H9 (cell line): ENCODE data around the gene TRMT2A. TPM values are rescaled to one million over a fixed set of nuclear protein-coding genes. Genes with fewer than 3 reads are reported as not detected.

ENCODE experiments used
- DNase-seq: peaks from one replicate; pipeline ENCODE4 v3.0.0-alpha.2; 2017
- H2AFZ ChIP-seq: one replicate; pipeline ENCODE4 v1.6.1; 2013; ENCODE audit warnings: mild to moderate bottlenecking, low read length, control low read depth, moderate library complexity
- H2AK5ac ChIP-seq: 2 replicates; pipeline ENCODE4 v1.6.1; 2013; ENCODE audit warnings: low read length, control low read depth, mixed read lengths; ENCODE audit not compliant: insufficient read length
- H2BK120ac ChIP-seq: one replicate; pipeline ENCODE4 v1.6.1; 2013; ENCODE audit warnings: low read depth, mild to moderate bottlenecking, low read length, control low read depth, inconsistent platforms; ENCODE audit not compliant: poor library complexity, severe bottlenecking
- H2BK12ac ChIP-seq: 2 replicates; pipeline ENCODE4 v1.6.1; 2013; ENCODE audit warnings: low read length, control low read depth, mixed read lengths, low read depth; ENCODE audit not compliant: insufficient read length
- H2BK15ac ChIP-seq: 2 replicates; pipeline ENCODE4 v1.6.1; 2013; ENCODE audit warnings: low read depth, low read length, control low read depth
- H2BK20ac ChIP-seq: one replicate; pipeline ENCODE4 v1.6.1; 2013; ENCODE audit warnings: low read depth, mild to moderate bottlenecking, low read length, control low read depth, inconsistent platforms; ENCODE audit not compliant: poor library complexity, severe bottlenecking
- H2BK5ac ChIP-seq: 2 replicates; pipeline ENCODE4 v1.6.1; 2013; ENCODE audit warnings: low read length, control low read depth, mixed read lengths; ENCODE audit not compliant: insufficient read length
- H3K14ac ChIP-seq: 2 replicates; pipeline ENCODE4 v1.6.1; 2013; ENCODE audit warnings: low read length, control low read depth; ENCODE audit not compliant: insufficient read depth
- H3K18ac ChIP-seq: 2 replicates; pipeline ENCODE4 v1.6.1; 2013; ENCODE audit warnings: low read depth, mild to moderate bottlenecking, mixed read lengths, low read length, control low read depth; ENCODE audit not compliant: insufficient read length
- H3K23ac ChIP-seq: 2 replicates; pipeline ENCODE4 v1.6.1; 2013; ENCODE audit warnings: low read length, control low read depth, mixed read lengths, low read depth; ENCODE audit not compliant: insufficient read length
- H3K23me2 ChIP-seq: 2 replicates; pipeline ENCODE4 v1.6.1; 2013; ENCODE audit warnings: low read depth, mild to moderate bottlenecking, mixed read lengths, low read length, control low read depth; ENCODE audit not compliant: insufficient read length, poor library complexity, severe bottlenecking
- H3K27ac ChIP-seq: 2 replicates; pipeline ENCODE4 v1.5.1; 2013; ENCODE audit warnings: low read length, control low read depth, mixed read lengths, low read depth; ENCODE audit not compliant: insufficient read length
- H3K27me3 ChIP-seq: 2 replicates; pipeline ENCODE4 v1.6.1; 2013; ENCODE audit warnings: low read length, control low read depth, inconsistent platforms; ENCODE audit not compliant: insufficient read depth
- H3K4ac ChIP-seq: 2 replicates; pipeline ENCODE4 v1.6.1; 2013; ENCODE audit warnings: low read depth, mild to moderate bottlenecking, control low read depth, inconsistent platforms, low read length, moderate library complexity
- H3K4me1 ChIP-seq: 2 replicates; pipeline ENCODE4 v1.6.1; 2013; ENCODE audit warnings: low read length, control low read depth, inconsistent platforms; ENCODE audit not compliant: insufficient read depth
- H3K4me2 ChIP-seq: 2 replicates; pipeline ENCODE4 v1.6.1; 2013; ENCODE audit warnings: low read length, control low read depth, mixed read lengths; ENCODE audit not compliant: insufficient read length, insufficient read depth
- H3K56ac ChIP-seq: 2 replicates; pipeline ENCODE4 v1.6.1; 2013; ENCODE audit warnings: low read depth, mild to moderate bottlenecking, mixed read lengths, low read length, control low read depth; ENCODE audit not compliant: insufficient read length
- H3K79me1 ChIP-seq: 2 replicates; pipeline ENCODE4 v1.6.1; 2013; ENCODE audit warnings: low read depth, mild to moderate bottlenecking, moderate library complexity, low read length, control low read depth, inconsistent platforms; ENCODE audit not compliant: insufficient read depth, poor library complexity, severe bottlenecking
- H3K79me2 ChIP-seq: 2 replicates; pipeline ENCODE4 v1.6.1; 2013; ENCODE audit warnings: low read length, control low read depth, inconsistent platforms; ENCODE audit not compliant: insufficient read depth
- H3K9ac ChIP-seq: 2 replicates; pipeline ENCODE4 v1.6.1; 2013; ENCODE audit warnings: low read length, control low read depth, mixed read lengths; ENCODE audit not compliant: insufficient read length; ENCODE audit errors: extremely low read depth
- H3K9me3 ChIP-seq: one replicate; pipeline ENCODE4 v1.6.1; 2013; ENCODE audit warnings: low read depth, low read length, inconsistent platforms; ENCODE audit not compliant: control insufficient read depth
- H3T11ph ChIP-seq: one replicate; pipeline ENCODE4 v1.6.1; 2013; ENCODE audit warnings: mild to moderate bottlenecking, low read length, control low read depth, inconsistent platforms
- H4K20me1 ChIP-seq: one replicate; pipeline ENCODE4 v1.6.1; 2013; ENCODE audit not compliant: control insufficient read depth, insufficient read length, insufficient read depth
- H4K5ac ChIP-seq: 2 replicates; pipeline ENCODE4 v1.6.1; 2013; ENCODE audit warnings: low read depth, mild to moderate bottlenecking, mixed read lengths, low read length, control low read depth; ENCODE audit not compliant: insufficient read length
- H4K8ac ChIP-seq: replicated peaks from 2 replicates; pipeline ENCODE4 v1.6.1; 2013; ENCODE audit warnings: low read length, control low read depth, mixed read lengths, low read depth; ENCODE audit not compliant: insufficient read length
- H4K91ac ChIP-seq: 2 replicates; pipeline ENCODE4 v1.6.1; 2013; ENCODE audit warnings: low read depth, mild to moderate bottlenecking, moderate library complexity, mixed read lengths, low read length, control low read depth; ENCODE audit not compliant: insufficient read length
- H3K27ac Mint-ChIP-seq, 3 experiments: 2 replicates in 2 of 3; 3 replicates in 1 of 3; pipeline ENCODE4 v1.8.0; 2020 to 2021; ENCODE audit warnings: mixed read lengths in 3 of 3, mild to moderate bottlenecking in 1 of 3, moderate library complexity in 1 of 3
- H3K27me3 Mint-ChIP-seq: 2 replicates; pipeline ENCODE4 v1.8.0; 2021; ENCODE audit warnings: low read depth, mild to moderate bottlenecking, moderate library complexity, mixed read lengths
- H3K36me3 Mint-ChIP-seq, 3 experiments: 2 replicates in 2 of 3; 3 replicates in 1 of 3; pipeline ENCODE4 v1.8.0; 2020 to 2021; ENCODE audit warnings: low read depth in 3 of 3, mixed read lengths in 3 of 3; ENCODE audit not compliant: insufficient read depth in 1 of 3
- H3K4me1 Mint-ChIP-seq, 2 experiments: 2 replicates each; pipeline ENCODE4 v1.8.0; 2020; ENCODE audit warnings: mixed read lengths in 2 of 2
- H3K4me3 Mint-ChIP-seq, 2 experiments: 2 replicates in 1 of 2; 3 replicates in 1 of 2; pipeline ENCODE4 v1.8.0; 2020 to 2021; ENCODE audit warnings: mild to moderate bottlenecking in 2 of 2, mixed read lengths in 2 of 2, moderate library complexity in 1 of 2
- H3K9me3 Mint-ChIP-seq, 2 experiments: 2 replicates in 1 of 2; 3 replicates in 1 of 2; pipeline ENCODE4 v1.8.0; 2020; ENCODE audit warnings: mild to moderate bottlenecking in 2 of 2, mixed read lengths in 2 of 2, moderate library complexity in 1 of 2
- WGBS: extraction: QIAGEN DNeasy Blood & Tissue Kit; methylation state at CpG from one replicate; pipeline ENCODE4 v1.1.7; 2013; ENCODE audit warnings: missing lambda C conversion rate, low lambda C conversion rate, mixed read lengths; ENCODE audit not compliant: insufficient read length; ENCODE audit errors: extremely low coverage; 5-methylcytosine and 5-hydroxymethylcytosine counted together
- total RNA-seq: library from RNA; stranded (reverse); gene quantifications from 2 replicates; pipeline ENCODE4 v1.2.1, GENCODE V29; 2021
- TF ChIP-seq, protein P1 (sequence below): fragments of 200-600 bp; sonication (generic); conservative IDR thresholded peaks from 3 replicates; pipeline ENCODE4 v1.8.0; 2021; ENCODE audit warnings: antibody characterized with exemption, mild to moderate bottlenecking

TRMT2A gene
- total RNA-seq, 1 experiment from 2014 or later, result 58.2 TPM

DNA sequence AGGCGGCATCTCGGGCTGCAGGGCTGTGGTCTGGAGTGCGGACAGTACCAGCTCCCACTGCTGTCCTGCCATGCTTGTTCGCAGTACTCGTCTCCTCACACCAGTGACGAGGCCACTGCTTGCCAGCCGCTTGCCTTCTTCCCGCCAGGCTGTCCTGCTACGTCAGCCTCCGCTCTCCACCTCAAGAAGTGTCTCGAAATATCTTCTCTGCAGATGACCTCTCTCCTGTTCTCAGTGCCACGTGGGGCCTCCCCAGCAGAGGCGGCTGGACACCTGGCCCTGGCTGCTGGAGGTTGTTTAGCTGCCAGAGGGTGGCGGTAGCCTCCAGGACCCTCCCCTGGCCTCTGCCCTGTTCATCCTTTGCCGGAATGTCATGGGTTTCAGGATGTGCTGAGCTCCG lies 36.9 kb upstream of the TRMT2A start:
- Histone ChIP-seq H3T11ph (no peak overlapping the region), H3K4me2 (no peak overlapping the region), H2AFZ (no peak overlapping the region), H2BK20ac (no peak overlapping the region), H3K56ac (no peak overlapping the region), H4K91ac (no peak overlapping the region), H3K79me1 (no peaks in the 10 kb centered on the region), H3K23ac (no peak overlapping the region), H2BK15ac (no peak overlapping the region), H4K8ac (no peak overlapping the region), H3K4me1 (no peaks in the 10 kb centered on the region), H2AK5ac (no peak overlapping the region), H3K79me2 (no peaks in the 10 kb centered on the region), H3K27ac (no peak overlapping the region), H2BK12ac (no peak overlapping the region), H3K4ac (no peak overlapping the region), H3K18ac (no peak overlapping the region), H3K23me2 (peaks cover 5% of the 10 kb centered on the region), H3K14ac (0 out of 2 replicates have a peak overlapping the region, but pooled peaks have one; percentile 41), H2BK5ac (no peak overlapping the region), H3K9ac (no peak overlapping the region), H4K20me1 (no peaks in the 10 kb centered on the region), H3K27me3 (no peaks in the 10 kb centered on the region), H4K5ac (no peak overlapping the region), H3K9me3 (no peaks in the 10 kb centered on the region), H2BK120ac (no peak overlapping the region)
- WGBS, result no CpG with 5 or more reads among the region's 16 CpGs
- Mint-ChIP-seq H3K27me3 (no peaks in the 10 kb centered on the region), H3K4me3 (no peak overlapping the region), H3K27ac (no peak overlapping the region), H3K36me3 (no peaks in the 10 kb centered on the region), H3K9me3 (no peaks in the 10 kb centered on the region; a peak in 1 of 5 replicates), H3K4me1 (peaks cover 5 to 10% of the 10 kb centered on the region in 2 experiments)
- TF ChIP-seq, protein P1, sequence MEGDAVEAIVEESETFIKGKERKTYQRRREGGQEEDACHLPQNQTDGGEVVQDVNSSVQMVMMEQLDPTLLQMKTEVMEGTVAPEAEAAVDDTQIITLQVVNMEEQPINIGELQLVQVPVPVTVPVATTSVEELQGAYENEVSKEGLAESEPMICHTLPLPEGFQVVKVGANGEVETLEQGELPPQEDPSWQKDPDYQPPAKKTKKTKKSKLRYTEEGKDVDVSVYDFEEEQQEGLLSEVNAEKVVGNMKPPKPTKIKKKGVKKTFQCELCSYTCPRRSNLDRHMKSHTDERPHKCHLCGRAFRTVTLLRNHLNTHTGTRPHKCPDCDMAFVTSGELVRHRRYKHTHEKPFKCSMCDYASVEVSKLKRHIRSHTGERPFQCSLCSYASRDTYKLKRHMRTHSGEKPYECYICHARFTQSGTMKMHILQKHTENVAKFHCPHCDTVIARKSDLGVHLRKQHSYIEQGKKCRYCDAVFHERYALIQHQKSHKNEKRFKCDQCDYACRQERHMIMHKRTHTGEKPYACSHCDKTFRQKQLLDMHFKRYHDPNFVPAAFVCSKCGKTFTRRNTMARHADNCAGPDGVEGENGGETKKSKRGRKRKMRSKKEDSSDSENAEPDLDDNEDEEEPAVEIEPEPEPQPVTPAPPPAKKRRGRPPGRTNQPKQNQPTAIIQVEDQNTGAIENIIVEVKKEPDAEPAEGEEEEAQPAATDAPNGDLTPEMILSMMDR, result peak; percentile 48
- DNase-seq, result peak; percentile 62
